CD4-positive, alpha-beta T cell treated with Interferon alpha-2 for 1 hour (primary cell): Measurements from ENCODE around the gene RNF223.
"Not testable (repeated sequence)": the region's sequence is repeated elsewhere in the genome, so short reads cannot be mapped to it uniquely, and the experiment has no call there.

Experiments
- DNase-seq, 2 donors: peaks; one replicate each; pipeline ENCODE4 v3.0.0-alpha.2; 2020 to 2022

RNF223 gene

DNA sequence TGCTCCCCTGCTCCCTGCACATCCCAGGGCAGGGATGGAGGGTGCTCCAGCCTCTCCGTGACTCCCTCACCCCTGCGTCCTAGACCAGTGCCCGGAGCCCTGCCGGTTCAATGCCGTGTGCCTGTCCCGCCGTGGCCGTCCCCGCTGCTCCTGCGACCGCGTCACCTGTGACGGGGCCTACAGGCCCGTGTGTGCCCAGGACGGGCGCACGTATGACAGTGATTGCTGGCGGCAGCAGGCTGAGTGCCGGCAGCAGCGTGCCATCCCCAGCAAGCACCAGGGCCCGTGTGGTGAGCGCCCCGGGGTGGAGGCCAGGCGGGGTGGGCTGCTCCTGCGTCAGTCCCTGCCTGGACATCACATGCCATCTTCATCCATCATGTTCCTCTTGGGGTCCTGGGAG, 32.2 kb downstream of the RNF223 start:
- no peak for DNase-seq

DNA sequence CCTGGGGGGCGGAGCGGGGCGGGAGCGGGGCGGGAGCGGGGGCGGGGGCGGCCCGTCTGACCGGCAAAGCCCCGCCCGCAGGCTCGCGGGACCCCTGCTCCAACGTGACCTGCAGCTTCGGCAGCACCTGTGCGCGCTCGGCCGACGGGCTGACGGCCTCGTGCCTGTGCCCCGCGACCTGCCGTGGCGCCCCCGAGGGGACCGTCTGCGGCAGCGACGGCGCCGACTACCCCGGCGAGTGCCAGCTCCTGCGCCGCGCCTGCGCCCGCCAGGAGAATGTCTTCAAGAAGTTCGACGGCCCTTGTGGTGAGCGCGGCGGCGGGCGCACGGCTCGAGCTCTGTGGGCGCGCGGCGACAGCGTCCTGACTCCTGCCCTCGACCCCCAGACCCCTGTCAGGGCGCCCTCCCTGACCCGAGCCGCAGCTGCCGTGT, 33.0 kb downstream of the RNF223 start:
- DNase-seq = no peak

DNA sequence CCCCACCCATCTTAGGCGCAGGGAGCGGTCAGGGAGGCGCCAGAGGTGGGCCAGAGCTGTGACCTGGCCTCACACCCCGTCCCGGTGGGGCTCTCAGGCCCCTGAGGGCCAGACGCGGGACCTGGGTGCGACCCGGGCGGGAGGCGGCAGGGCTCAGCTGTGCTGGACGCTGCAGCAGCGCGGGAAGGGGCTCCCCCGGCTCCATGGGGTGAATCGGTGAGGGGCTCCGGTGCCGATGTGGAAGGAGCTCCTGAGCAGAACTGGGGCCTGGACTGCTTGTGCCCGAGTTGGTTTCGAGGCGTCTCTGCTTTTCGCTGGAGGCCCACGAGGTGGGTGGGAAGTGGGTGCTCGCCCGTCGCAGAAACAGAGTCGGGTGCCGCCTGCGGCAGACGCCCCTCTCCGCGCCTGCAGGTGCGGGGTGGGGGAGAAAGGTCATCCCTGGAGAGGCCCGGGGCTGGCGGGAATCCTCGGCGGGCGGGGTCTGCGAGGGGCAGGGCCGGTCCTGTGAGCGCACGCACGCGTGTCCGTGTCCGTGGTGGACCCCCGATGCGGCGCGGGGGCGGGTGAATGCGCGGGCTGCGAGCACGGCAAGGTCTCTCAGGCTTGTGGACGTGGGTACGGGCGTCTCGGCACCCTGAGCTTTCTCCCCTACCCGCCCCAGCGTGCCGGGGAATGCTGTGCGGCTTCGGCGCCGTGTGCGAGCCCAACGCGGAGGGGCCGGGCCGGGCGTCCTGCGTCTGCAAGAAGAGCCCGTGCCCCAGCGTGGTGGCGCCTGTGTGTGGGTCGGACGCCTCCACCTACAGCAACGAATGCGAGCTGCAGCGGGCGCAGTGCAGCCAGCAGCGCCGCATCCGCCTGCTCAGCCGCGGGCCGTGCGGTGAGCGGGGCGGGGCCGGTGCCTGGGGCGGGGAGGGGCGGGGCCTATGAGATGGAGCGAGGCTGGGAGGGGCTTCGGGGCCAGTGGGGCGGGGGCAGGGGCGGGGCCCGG, 33.8 kb downstream of the RNF223 start:
- peak; percentile 80 to 86 for DNase-seq

DNA sequence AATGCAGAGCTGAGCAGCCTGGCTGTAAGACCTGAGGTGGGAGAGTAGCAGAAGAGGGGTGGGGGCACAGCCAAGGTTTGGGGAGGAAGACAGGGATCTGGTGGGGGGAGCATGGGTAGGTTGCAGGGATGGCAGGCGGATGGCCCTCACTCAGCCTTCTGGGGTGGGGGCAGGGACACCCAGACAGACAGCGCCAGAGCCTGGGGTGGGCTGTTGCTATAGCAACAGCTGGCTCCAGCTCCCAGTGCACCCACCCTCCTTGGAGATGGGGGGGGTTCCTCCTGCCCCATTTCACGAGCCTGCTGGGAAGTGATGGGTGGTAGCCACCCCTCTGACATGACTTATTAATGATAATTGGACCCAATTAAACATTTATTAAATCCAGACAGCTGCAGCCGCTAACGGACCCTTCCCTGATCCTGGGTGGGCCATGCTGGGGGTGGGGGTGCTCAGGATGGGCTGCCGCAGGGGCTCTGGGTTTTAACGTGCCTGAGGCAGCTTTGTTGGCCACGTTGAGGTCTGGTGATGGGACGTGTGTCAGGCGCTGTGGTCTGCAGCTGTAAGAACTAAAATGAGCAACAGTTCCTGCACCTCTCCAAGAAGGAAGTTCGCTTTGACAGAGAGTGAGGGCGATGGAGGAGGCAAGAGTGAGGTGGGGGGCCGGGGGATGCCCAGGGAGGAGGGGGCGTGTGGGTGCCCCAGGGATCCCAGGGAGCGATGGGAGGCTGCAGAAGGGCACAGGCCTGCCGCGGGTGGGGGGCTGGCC, 34.8 kb downstream of the RNF223 start:
- no peak for DNase-seq

DNA sequence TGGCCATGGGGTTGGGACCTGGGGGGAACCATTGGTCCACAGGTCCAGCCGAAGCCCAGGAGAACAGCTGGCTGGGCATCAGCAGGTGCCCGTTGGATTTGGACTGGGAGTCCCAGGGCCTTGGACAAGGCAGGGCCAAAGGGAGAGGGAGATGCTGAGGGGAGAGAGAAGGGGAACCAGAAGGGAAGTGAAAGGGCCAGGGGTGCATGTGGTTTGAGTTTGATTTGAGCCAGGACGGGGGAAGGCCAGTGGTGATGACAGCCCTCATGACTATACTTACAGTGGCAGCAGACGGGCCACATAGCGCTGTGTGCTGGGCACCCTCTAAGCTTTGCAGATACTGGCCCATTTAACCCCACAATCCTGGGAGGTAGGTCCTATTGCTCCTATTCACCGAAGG, 35.4 kb downstream of the RNF223 start:
- DNase-seq = peak in 1 of 2 donors; percentile 29

DNA sequence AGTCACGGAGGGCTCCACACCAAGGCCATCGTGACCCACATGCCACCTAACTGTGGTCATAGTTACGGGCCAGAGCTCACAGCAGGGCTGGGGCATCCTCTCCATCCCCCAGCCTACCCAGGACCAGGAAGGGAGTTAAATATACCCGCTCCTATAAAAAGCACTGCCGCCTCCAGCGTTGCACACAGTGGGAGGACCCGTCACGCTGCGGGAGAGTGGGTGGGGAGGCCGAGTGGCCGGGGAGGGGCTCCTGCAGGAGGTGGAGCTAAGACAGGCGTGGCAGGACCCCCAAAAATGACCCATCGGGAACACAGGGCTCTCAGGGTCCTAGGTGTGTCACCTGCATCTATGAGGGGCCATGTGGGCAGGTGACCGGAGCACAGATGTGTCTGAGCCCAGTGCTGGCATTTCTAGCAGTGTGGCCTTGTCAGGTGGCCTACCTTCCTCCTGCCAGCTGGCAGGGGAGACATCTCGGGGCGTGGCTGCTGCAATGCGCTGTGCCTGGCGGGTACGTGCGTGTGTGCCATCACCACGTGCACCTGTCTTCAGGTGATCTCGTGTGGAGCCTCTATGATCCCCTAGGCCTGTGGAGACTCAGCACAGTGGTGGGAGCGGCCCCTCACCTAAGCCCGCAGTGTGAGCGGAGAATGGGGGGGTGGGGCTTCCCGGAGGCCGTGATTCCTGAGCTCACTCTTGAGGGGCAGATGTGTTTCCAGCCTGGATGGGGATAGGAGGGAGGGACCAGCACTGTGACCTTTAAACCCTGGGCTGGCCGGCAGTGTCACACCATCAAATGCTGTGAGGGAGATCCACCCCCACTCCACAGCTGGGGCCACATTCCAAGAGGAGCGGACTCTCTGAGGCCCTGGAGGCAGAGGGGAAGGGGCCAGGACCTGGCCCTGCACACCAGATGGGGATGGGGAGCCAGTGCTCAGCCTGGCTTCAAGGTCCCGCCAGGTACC, 36.5 kb downstream of the RNF223 start:
- no peak for DNase-seq

DNA sequence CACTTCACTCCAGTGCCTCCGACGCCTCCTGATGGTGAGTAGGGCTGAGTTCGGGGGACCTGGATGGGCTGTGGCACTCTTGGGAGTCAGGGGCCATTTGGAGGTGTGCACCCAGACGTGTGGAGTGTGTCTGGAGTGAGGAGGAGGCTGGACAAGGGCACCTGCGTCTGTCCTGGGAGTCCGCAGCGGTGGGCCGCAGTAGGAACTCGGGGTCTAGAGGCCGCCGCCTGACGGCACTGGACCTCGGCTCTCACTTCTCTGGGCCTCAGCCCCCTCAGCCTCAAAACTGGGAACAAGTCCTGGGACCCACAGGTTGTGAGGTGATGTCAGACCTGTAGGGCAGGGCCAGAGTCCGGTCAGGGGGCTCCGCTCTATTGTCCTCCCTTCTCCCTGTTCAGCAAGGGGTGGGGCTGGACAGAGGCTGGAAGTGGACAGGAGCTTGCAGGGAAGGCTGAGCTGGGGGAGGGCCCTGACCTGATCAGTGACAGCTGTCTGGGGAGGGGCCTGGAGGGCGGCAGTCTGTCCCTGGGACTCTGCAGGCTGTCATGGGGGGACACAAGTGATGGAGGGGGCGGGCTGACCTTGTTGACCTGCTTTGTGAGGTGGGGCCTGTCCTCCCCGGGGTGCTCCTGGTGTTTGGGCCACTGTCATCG, 38.7 kb downstream of the RNF223 start:
- DNase-seq = no peak

DNA sequence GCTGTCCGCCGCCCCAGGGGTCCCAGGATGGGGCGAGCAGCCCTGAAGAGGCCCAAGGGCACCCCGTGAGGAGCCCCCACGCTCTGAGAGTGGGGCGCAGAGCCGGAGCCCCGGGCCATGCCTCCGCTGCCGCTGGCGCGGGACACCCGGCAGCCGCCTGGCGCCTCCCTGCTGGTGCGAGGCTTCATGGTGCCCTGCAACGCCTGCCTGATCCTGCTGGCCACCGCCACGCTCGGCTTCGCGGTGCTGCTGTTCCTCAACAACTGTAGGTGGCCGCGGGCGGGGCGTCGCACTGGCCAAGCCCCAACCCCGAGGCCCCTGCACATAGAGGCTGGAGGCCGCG, 39.7 kb downstream of the RNF223 start:
- no peak for DNase-seq

DNA sequence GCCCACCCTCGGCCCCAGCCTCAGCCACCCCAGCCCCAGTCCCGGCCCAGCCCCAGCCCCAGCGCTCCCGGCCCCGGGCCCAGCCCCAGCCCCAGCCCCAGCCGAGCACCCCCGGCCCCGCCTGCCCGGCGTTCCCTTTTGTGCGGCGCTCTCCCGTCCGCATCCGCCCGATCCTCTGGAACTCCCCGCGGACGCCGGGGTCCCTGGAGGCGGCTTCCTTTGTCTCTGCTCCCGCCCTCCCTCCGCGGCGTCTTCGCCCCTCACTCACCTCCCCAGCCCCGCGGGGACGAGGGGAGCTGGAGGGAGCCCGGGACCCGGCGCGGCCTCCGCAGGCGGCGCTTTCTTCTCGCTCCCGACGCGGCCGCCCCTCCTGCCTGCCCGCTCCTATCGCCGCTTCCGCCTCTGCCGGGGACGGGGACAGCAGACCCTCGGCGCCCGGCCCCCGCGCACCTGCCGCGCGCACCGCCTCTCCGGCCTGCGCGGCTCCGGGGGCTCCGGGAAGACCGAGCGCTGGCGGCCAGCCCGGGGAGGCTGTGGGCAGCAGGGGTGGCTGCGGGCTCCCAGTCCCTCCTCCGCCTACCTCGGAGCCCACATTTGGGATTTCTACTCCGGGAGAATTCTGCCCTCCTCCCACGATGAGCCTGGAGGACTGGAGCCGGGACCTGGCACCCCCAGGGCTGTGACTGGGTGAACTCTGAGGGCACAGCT, 40.2 kb downstream of the RNF223 start:
- DNase-seq = no peak

DNA sequence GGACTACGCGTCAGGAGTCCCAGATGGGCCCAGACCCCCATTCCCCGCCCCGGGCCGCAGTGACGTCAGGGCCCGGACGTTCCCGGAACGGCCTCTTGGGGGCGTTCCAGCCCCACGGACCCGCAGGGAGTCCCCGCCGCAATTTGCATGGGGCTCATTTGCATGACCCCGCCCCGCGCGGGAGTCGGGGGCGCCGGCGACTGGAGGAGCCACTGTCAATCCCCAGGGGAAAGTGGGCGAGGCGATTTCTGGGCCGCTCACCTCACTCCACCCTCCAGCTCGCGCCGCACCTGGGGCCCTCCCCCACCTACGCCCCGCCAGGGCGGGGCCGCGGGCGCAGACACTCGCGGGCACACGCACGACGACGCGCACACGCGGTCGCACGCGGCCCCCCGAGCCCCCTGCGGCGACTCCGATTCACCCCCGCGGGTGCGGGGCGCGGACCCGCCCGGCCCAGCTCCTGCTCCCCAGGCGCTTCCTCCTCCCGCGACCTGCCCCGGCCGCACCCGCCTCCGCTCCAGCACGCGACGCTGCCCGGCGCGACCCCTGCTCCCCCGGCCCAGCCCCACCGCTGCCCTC, 41.0 kb downstream of the RNF223 start:
- DNase-seq = peak; percentile 88 to 91

DNA sequence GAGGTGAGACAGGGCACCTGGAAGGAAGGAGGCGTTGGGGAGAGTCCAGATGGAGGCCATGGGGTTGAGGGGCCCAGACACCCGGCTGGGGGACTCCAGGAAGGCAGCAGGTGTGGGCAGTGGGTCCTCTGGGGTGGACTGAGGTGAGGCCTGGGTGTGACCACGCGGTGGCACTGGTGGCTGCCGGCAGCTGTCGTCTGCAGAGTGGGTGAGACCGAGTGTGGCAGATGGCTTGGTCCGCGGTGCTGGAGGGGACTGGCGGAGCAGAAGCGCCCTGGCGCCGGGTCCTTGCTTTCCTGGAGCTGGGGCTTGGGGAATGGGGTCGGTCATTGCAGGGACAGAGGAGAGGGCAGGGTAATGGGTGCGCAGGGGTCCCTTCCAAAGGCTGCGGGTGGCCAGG, 41.7 kb downstream of the RNF223 start:
- no peak for DNase-seq

DNA sequence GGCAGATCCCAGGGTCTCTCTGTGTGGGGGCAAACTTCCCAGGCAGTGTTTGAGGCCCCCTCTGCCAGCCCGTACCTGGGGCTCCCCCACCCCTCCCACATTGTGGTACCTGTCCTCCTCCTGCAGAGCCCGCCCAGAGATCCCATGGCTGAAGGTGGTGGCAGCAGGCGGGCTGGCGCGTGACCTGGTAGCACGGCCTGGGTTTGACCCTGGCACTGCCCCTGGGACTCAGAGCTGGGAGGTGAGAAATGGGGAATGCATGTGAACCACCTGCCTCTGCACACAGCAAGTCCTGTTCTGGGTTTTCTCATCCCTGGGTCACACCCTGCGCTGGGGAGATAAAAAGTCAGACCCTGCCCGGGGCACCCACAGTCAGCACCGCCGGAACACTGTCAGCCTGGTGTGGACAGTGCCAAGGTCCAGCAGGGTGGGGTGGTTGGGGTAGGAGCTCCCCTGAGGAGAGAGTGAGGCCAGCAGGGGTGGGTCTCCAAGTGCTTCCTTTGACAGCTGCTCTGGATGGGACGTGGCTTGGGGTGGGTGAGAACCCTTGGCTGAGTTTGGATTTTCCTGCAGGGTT, 42.4 kb downstream of the RNF223 start:
- no peak for DNase-seq

DNA sequence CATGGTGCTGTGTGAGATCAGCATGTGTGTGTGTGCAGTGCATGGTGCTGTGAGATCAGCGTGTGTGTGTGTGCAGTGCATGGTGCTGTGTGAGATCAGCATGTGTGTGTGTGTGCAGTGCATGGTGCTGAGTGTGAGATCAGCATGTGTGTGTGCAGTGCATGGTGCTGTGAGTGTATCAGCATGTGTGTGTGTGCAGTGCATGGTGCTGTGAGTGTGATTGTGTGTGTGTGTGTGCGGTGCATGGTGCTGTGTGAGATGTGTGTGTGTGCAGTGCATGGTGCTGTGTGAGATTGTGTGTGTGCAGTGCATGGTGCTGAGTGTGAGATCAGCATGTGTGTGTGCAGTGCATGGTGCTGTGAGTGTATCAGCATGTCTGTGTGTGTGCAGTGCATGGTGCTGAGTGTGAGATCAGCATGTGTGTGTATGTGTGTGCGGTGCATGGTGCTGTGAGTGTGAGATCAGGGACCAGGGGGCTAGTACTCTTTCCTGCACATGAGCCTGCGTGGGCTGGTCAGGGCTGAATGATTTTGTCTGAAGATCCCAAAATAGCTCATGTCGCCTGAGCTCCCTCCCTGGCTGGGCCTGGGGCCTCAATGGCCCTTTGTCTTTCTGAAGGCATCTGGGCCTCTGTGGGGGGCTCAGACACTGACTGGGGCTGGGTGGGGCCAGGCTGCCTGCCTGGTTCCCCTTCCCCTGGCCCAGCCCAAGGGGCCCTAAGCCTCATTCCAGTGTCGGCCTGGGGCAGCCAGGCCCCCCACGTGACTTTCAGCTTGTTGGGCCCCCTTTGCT, 43.0 kb downstream of the RNF223 start:
- DNase-seq = not testable (repeated sequence)

DNA sequence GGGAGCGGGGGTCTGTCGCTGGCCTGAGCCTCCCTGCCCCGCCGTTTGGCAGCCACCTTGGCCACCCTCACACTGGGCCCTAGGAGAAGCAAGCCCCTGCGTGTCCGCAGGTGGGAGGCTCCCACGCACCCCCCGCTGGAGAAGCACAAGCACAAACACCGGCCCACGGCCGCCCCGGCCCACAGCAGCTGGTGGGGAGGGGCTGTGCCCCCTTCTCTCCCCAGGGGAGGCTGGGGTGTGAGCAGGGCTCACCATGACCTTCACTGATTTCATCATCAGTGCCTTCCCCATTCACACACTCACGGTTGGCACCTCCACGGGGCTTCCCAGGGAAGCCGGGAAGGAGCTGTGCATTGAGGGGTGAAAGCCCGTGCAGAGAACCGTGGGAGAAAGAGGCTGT, 46.3 kb downstream of the RNF223 start:
- DNase-seq = no peak

DNA sequence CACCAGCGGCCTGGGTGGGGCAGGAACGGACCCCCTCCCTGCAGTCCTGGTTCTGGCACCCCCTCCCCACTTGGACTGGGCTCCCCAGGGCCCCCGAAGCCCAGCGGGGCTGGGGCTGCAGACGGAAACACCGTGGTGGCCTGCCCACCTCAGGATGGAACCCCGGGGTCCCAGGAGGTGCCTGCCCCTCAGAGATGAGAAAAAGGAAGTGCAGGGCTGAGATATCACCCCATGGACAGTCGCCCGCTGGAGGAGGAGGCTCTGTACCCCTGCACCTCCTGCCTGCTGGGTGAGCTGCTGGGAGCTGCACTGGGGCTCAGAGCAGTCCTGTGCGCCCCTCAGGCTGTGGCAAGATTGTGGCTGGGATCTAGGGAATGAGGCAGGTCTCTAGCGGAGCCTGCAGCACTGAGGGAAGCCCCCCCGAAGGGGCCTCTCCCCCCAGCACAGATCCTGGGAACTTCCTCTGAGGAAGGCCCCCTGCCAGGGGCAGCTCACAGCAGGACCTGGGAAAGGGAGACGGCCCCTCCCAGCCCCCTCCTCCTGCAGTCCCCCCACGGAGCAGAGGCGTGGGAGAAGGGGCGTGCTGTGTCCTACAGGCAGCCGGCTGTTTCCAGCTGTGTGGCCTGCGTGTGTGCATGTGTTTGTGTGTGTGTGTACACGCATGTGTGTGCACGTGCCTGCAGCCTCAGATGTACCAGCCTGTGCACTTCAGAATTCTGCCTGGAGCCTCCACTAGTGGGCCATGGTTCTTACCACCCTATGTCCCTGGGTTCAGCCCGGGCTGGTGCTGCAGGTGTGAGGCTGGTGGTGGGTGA, 47.3 kb downstream of the RNF223 start:
- DNase-seq = no peak

DNA sequence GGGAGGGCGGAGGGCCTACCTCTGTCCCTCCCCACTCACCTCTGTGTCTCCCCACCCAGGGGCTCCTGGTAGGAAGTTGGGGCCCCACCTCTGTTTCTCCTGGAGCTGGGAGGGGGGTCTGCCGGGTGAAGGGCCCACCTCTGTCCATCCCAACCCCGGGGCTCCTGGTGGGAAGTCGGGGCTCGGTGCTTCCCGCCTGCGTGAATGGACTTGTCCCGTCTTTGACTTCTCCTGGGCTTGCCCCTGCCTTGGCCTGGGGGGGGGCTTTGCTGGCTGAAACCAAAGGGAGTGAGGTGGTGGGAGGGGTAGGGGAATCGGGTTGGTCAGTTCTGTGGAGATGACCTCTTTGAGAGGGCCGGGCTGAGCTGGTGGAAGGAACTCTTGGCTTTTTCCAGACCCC, 48.4 kb downstream of the RNF223 start:
- no peak for DNase-seq

DNA sequence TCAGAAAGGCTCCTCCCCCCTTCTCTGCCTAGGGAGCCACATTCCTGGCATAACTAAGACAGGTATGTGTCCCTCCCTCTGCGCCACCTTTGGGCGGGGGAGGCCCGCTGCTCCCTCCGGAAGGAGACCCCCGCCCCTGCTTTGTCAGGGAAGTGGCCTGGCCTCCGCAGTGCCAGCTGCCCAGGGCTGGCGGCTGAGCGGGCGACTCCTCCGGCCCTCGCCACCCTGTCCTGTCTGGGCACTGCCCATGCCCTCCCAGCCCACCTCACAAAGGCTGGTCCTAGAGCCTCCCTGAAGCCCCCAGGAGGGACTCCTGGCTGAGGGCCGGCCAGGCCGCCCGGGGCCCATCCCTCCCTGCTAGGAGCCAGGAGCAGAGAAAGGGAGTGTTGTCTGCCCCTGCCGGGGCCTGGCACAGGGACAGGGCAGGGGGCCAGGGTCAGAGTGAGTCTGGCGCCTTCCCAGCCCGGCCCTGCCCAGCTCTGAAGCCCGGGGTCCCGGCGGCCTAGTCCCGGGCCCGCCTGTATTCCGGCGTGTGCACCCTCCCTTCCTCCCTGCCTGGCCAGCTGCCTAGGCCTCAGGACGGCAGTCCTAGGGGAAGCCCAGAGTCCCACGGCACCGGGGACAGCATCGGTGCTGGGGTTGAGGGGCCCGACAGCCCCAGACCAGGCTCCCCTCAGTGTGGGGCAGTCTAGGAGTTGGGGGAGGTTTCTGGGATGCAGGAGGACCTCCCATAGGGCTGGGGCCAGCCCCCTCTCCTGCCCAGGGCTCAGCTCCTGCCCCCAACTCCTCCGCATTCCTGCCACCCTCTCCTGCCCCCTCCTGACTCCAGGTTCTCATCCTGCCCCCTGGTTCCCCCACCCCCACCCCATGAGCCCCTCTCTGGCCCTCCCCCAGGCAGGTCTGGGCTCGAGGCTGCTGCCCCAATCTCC, 49.1 kb downstream of the RNF223 start:
- no peak for DNase-seq
